ENCODE data around the gene NMT1. TPM values are rescaled to one million over a fixed set of nuclear protein-coding genes. Genes with fewer than 3 reads are reported as not detected.

Gene NMT1
- total RNA-seq, 4 donors from 2014 or later, result 16.1 to 83.8 (median 43.4) TPM

- Histone ChIP-seq H3K27ac (peak overlapping the region; percentile 88 to 96 (median 92)), H3K9me3 (no peaks in the 10 kb centered on the region), H3K36me3 (no peaks in the 10 kb centered on the region), H3K4me3 (peak overlapping the region; percentile 62 to 93 (median 74)), H3K4me1 (peaks cover 27 to 64% (median 54%) of the 10 kb centered on the region in 4 donors), H3K27me3 (no peaks in the 10 kb centered on the region)
- in situ Hi-C loops (cut with MboI; ENCODE audit: low pct_ligation_motif_present in 1 of 4, low pct_unique_long_range_greater_than_20kb in 1 of 4, low sequenced_read_pairs in 3 of 4) (no loop called here), intact Hi-C loops (cut with DNase I; ENCODE audit: low total_unique reads) (no loop called here)
- DNase-seq, result no peak
- 6 to 7% methylated on average over 14 to 15 of the region's 15 CpGs for WGBS, 2 donors (ENCODE audit: low coverage in 1 of 2)
- TF ChIP-seq CTCF (IDR thresholded peaks at IDR 0.05), result no peak
- no peak for TF ChIP-seq POLR2A (IDR thresholded peaks at IDR 0.05)
- no peak for TF ChIP-seq POLR2AphosphoS5 (IDR thresholded peaks at IDR 0.05)
- no peak for TF ChIP-seq EP300 (IDR thresholded peaks at IDR 0.05; ENCODE audit: low read depth)
Measured at GRCh38 chr17:45061606-45062205, 589 bp downstream of the NMT1 start.

GRCh38 chr17:45063198-45063597 lies 2.1 kb downstream of the NMT1 start:
- no peak for TF ChIP-seq POLR2AphosphoS5 (IDR thresholded peaks at IDR 0.05)
- TF ChIP-seq EP300 (IDR thresholded peaks at IDR 0.05; ENCODE audit: low read depth), result no peak
- TF ChIP-seq POLR2A (IDR thresholded peaks at IDR 0.05), result no peak
- no peak for TF ChIP-seq CTCF (IDR thresholded peaks at IDR 0.05)
- peak overlapping the region; percentile 1 to 92 (median 44) for H3K27ac ChIP-seq
- WGBS, 2 donors (ENCODE audit: low coverage in 1 of 2), result 35 to 82% methylated on average over 1 of the region's 1 CpG

GRCh38 chr17:45067637-45068036 lies 6.5 kb downstream of the NMT1 start:
- Histone ChIP-seq H3K9me3 (no peaks in the 10 kb centered on the region), H3K4me3 (no peak overlapping the region), H3K27ac (peak overlapping the region in 1 of 4 donors; percentile 6), H3K27me3 (no peaks in the 10 kb centered on the region), H3K36me3 (peaks cover 0 to 9% (median 4%) of the 10 kb centered on the region in 4 donors), H3K4me1 (peaks cover 16 to 56% (median 32%) of the 10 kb centered on the region in 4 donors)
- WGBS, 2 donors (ENCODE audit: low coverage in 1 of 2), result 76 to 82% methylated on average over 2 of the region's 2 CpGs
- in situ Hi-C loops (cut with MboI; ENCODE audit: low pct_ligation_motif_present in 1 of 4, low pct_unique_long_range_greater_than_20kb in 1 of 4, low sequenced_read_pairs in 3 of 4), result no loop called here
- no peak for DNase-seq
- intact Hi-C loops (cut with DNase I; ENCODE audit: low total_unique reads), result no loop called here
- TF ChIP-seq CTCF (IDR thresholded peaks at IDR 0.05) (no peak), EP300 (IDR thresholded peaks at IDR 0.05; ENCODE audit: low read depth) (no peak), POLR2AphosphoS5 (IDR thresholded peaks at IDR 0.05) (no peak)

More at GRCh38 chr17:45063198-45063597, 2.1 kb downstream of the NMT1 start:
- in situ Hi-C loops (cut with MboI; ENCODE audit: low pct_ligation_motif_present in 1 of 4, low pct_unique_long_range_greater_than_20kb in 1 of 4, low sequenced_read_pairs in 3 of 4), result no loop called here
- intact Hi-C loops (cut with DNase I; ENCODE audit: low total_unique reads), result no loop called here
- Histone ChIP-seq H3K27me3 (no peaks in the 10 kb centered on the region), H3K9me3 (no peaks in the 10 kb centered on the region), H3K4me1 (peaks cover 27 to 77% (median 55%) of the 10 kb centered on the region in 4 donors), H3K36me3 (no peaks in the 10 kb centered on the region), H3K4me3 (peak overlapping the region in 1 of 4 donors; percentile 4)
- no peak for DNase-seq

GRCh38 chr17:45070001-45070400 lies 8.9 kb downstream of the NMT1 start:
- no peak overlapping the region for H3K27ac ChIP-seq
- H3K27me3 ChIP-seq, result no peaks in the 10 kb centered on the region
- no peaks in the 10 kb centered on the region for H3K9me3 ChIP-seq
- TF ChIP-seq POLR2AphosphoS5 (IDR thresholded peaks at IDR 0.05) (no peak), CTCF (IDR thresholded peaks at IDR 0.05) (no peak), EP300 (IDR thresholded peaks at IDR 0.05; ENCODE audit: low read depth) (no peak), POLR2A (IDR thresholded peaks at IDR 0.05) (no peak)
- H3K36me3 ChIP-seq, result peaks cover 0 to 9% (median 4%) of the 10 kb centered on the region in 4 donors
- in situ Hi-C loops (cut with MboI; ENCODE audit: low pct_ligation_motif_present in 1 of 4, low pct_unique_long_range_greater_than_20kb in 1 of 4, low sequenced_read_pairs in 3 of 4) (no loop called here), intact Hi-C loops (cut with DNase I; ENCODE audit: low total_unique reads) (no loop called here)
- H3K4me3 ChIP-seq, result no peak overlapping the region
- H3K4me1 ChIP-seq, result peaks cover 0 to 43% (median 10%) of the 10 kb centered on the region in 4 donors
- WGBS, 2 donors (ENCODE audit: low coverage in 1 of 2), result 86 to 97% methylated on average over 7 to 8 of the region's 8 CpGs
- DNase-seq, result no peak
